ENCODE results near the gene APOBEC3A. TPM values are rescaled to one million over a fixed set of nuclear protein-coding genes. Genes with fewer than 3 reads are reported as not detected.

The APOBEC3A gene
- total and polyA plus RNA-seq, 2 of the 13 experiments (the other 11 are each of a cell fraction or from before 2014, with no cell fraction given) = not detected

GRCh38 chr22:38924347-38924952 lies 33.0 kb upstream of the APOBEC3A start (continued):
- TF ChIP-seq ELK4 (CRISPR knock-in tag; IDR thresholded peaks at IDR 0.05; ENCODE audit: borderline replicate concordance) (no peak), SMAD1 (CRISPR knock-in tag; IDR thresholded peaks at IDR 0.05; ENCODE audit: borderline replicate concordance, low read depth) (no peak), REST (IDR thresholded peaks at IDR 0.05; ENCODE audit: borderline replicate concordance in 1 of 2, low read depth in 1 of 2, low read length in 2 of 2) (peak in 1 of 2 experiments; percentile 43; a peak in 1 of 4 replicates), SPEN (CRISPR knock-in tag; IDR thresholded peaks at IDR 0.05; ENCODE audit: low read depth) (no peak), KAT7 (CRISPR knock-in tag; IDR thresholded peaks at IDR 0.05; ENCODE audit: borderline replicate concordance) (no peak), ZBTB37 (CRISPR knock-in tag; IDR thresholded peaks at IDR 0.05) (peak; percentile 86), ZBTB34 (CRISPR knock-in tag; IDR thresholded peaks at IDR 0.05) (peak; percentile 90; the same call in 1 of the 2 replicates), DMAP1 (CRISPR knock-in tag; IDR thresholded peaks at IDR 0.05) (no peak), ZNF562 (CRISPR knock-in tag; IDR thresholded peaks at IDR 0.05; ENCODE audit: borderline replicate concordance) (no peak), ZNF24 (IDR thresholded peaks at IDR 0.05) (no peak), ZNF260 (CRISPR knock-in tag; IDR thresholded peaks at IDR 0.05; ENCODE audit: borderline replicate concordance, low read depth) (no peak), MAFK (conservative IDR thresholded peaks at IDR 0.05 in 1 of 2, IDR thresholded peaks at IDR 0.05 in 1 of 2; ENCODE audit: low read length in 2 of 2) (0 out of 4 replicates have a peak, but pooled peaks of 1 of the 2 experiments have one; percentile 8), TRIM24 (CRISPR knock-in tag; IDR thresholded peaks at IDR 0.05) (no peak), NRL (CRISPR knock-in tag; IDR thresholded peaks at IDR 0.05; ENCODE audit: borderline replicate concordance) (no peak), FOXP4 (CRISPR knock-in tag; IDR thresholded peaks at IDR 0.05) (peak; percentile 85), KDM3A (CRISPR knock-in tag; IDR thresholded peaks at IDR 0.05; ENCODE audit: low read depth) (no peak), ZBTB46 (CRISPR knock-in tag; IDR thresholded peaks at IDR 0.05; ENCODE audit: borderline replicate concordance) (no peak)
